NCI-H146 (cell line): ENCODE data around the gene FARP1.
A peak's percentile ranks its signal among the peaks of the same experiment; 100 is the strongest.

Experiments used
- DNase-seq: peaks from one replicate; lab custom pipeline; 2025; lab: John Stamatoyannopoulos, UW

Gene FARP1

DNA sequence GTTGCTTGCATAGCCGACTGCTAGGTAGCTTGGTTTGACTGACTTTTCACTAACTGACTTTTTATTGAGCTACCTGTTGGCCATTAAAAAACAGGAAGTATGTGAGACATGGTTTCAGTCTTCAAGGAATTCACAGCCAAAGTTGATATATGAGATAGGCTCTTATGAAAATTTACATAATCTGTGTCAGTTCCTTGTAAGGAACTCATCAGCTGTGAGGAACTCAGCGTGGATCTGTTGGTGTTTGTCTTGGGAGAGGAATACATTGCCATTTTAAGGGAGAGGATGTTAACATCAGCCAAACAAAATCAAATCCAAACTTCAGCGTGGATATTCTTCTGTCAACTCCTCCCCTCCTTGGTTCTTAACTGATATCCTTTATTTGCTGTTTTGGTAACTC is 32.1 kb downstream of the FARP1 start:
- no peak for DNase-seq

DNA sequence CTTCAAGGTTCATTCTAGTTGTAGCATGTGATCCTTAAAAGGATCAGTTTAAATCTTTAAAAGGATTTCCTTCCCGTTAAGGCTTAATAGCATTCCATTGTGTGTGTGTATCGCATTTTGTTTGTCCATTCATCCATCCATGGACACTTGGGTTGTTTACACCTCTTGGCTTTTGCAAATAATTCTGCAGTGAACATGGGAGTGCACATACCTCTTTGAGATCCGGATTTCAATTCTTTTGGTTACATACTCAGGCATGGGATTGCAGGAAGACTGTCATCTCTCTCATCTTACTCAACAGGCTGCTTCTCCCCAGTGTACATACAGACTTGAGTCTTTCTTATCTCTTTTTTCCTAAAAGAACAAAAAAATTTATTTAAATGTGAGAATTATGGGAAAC is 32.9 kb downstream of the FARP1 start:
- DNase-seq, result no peak

DNA sequence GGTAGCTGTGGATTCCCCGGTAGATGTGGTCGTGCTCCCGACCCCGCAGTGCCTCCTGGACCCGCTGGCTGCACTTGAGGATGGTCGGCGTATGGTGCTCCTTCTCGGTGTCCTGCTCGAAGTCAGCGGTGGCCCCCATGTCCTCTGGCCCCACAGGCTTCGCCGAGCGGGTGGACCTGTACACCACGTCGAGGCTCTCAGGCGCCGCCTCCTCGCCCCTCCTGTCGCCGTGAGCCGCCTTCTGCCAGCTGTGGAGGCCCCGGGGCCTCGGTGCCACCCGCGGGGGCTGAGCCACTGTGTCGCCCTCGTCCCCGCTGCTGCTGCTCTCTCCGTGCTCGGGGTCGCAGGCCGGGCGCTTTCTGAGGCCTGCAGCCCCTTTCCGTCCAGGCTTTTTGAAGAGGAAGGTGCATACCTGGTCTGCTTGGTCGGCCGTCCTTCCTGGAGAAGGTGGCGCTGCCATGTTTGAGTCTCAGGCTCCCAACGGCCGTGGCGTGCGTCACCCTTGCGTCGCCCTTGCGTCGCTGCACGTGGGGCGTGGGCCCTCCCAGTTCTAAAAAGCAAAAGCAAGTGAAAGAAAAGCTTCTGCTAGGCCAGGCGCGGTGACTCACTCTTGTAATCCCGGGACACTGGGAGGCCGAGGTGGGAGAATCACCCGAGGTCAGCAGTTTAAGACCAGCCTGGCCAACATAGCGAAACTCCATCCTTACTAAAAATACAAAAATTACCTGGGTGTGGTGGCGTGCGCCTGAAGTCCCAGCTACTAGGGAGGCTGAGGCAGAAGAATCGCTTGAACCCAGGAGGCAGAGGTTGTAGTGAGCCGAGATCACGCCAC is 34.1 kb downstream of the FARP1 start, which contains the start of gene RNF113B:
TSS of gene RNF113B (minus strand) at position 493 of the 832 bp plus-strand sequence. CDS start at position 460, 33 bp downstream.
- no peak for DNase-seq

DNA sequence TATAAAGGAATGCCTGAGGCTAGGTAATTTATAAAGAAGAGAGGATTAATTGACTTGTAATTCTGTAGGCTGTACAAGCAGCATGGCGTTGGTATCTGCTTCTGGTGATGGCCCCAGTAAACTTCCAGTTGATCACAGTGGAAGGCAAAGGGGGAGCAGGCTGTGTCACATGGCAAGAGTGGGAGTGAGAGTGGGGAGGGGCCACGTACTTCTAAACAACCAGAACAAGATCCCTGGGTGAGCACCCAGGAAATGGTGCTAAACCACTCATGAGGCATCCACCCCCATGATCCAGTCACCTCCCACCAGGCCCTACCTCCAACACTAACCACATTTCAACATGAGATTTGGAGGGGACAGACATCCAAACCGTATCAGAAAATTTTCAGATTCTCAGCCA is 37.2 kb downstream of the FARP1 start:
- peak; percentile 38 for DNase-seq

DNA sequence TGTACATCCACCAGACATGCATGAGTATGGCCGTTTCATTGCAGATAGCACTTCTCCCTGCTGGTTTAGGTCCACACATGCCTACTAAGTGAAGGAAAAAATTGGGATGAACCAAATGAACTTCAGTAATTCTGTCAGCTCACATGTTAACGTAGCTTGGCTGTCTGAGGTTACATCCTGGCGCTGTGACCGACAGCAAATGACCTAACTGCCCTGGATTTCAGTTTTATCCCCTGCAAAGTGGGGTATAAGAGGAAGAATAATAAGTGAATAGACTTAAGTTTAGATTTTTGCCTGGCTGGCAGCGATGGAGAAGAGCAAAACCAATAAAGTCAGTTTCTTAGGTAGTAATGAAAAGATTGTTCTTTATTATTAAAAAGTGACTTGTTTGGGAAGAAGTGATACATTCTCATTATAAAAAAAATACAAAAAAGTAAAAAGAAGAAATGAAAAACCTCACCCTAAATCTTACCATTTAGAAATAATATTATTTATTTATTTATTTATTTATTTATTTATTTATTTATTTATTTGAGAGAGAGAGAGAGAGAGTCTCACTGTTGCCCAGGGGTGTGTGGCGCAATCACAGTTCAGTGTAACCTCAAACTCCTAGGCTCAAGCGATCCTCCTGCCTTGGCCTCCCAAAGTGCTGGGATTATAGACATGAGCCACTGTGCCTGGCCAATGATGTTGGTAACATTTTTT is 38.4 kb downstream of the FARP1 start:
- DNase-seq, result no peak

DNA sequence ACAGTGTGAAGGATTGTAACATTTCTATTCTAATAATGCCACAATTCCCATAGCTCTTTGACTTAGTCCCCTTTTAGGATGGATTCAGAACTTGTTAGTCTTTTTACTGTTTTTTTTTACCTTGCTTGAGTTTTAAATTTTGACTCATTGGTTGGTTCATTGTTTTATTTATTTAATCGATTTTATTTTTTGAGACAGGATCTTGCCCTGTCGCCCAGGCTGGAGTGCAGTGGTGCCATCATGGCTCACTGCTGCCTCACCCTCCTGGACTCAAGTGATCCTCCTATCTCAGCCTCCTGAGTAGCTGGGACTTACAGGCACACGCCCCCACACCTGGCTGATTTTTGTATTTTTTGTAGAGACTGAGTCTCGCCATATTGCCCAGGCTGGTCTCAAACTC is 39.3 kb downstream of the FARP1 start:
- no peak for DNase-seq

DNA sequence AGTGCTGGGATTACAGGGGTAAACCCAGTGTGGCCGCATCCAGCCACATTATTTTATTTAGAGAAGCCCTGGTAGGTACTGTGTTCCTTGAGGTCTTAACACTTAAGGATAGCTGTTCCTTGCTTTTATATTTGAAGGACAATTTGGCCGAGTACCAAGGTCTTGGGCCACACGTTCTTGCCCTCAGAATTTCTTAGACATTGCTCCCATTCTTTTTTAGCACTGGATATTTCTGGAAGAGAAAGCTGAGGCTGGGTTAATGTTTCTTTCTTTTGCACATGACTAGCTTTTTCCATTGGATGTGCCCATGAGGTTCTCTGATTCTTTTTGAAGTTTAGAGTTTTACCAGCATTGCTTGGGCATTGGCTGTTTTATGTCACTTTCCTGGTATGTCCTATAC is 39.7 kb downstream of the FARP1 start:
- DNase-seq, result no peak

DNA sequence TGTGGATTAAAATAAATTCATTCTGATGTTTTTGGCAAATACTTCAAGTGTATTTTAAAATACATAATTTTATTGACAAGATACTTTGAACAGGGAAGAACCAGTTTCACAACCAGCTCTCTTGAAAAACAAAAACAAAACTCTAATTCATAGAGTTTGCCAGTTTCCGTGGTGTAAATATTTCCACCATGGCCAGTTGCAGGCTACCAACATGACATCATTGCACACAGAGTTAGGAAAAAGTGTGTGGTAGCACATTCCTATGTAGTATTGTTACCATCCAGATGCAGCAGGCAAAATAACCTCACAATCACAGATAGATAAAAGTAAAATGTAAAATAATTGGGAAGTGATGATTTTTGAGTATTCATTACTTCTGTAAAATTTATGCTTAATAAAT is 41.9 kb downstream of the FARP1 start:
- no peak for DNase-seq

DNA sequence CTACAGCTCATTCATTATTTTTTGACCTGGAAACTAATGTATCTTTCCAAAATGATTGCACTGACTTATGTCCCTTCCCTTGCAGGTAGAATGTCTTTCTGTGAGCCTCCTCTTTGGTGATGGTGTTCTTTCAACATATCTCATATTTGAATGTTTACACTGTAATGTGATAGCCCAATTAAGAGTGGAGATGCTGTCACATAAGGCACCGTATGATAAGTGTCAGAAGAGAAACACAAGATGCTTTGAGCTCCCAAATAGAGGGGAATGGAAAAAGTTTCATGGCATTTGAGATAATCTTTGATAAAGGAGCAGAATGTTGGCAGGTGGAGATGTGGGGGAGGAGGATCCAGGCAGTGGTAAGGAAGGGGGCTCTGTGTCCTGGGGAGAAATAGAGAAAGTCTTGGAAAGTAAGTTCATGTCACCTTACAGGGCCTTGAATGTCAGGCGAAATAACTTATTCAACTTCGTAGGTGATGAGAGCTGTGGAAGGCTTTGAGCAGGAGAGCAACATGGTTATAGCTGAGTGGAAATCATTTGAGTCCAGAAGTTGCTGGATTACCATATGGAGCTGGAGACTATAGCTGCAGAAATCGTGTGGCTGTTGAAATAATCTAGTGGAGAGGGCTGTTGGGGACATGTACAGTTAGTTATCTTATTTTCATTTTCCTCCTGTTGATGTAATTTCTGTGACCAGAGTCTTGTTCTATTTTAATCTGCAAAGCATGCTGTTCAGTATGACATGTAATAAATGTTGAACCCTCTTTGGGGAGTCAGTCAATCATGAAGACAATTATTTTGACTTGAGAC is 44.5 kb downstream of the FARP1 start:
- peak; percentile 43 for DNase-seq

DNA sequence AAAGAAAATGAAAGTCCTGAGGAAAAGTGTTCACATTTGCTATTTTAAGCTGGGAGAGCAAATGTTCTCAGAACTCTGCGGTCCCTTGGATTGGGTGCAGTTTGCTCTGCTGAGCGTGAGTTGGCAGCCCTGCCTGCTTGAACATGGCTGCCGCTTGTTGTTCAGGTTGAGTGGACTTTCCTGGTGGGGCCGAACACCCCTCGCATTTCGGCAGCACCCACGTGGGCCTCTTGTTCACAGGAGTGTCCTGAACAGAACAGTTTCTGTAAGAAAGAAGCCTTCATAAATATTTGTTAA is 45.0 kb downstream of the FARP1 start:
- no peak for DNase-seq

DNA sequence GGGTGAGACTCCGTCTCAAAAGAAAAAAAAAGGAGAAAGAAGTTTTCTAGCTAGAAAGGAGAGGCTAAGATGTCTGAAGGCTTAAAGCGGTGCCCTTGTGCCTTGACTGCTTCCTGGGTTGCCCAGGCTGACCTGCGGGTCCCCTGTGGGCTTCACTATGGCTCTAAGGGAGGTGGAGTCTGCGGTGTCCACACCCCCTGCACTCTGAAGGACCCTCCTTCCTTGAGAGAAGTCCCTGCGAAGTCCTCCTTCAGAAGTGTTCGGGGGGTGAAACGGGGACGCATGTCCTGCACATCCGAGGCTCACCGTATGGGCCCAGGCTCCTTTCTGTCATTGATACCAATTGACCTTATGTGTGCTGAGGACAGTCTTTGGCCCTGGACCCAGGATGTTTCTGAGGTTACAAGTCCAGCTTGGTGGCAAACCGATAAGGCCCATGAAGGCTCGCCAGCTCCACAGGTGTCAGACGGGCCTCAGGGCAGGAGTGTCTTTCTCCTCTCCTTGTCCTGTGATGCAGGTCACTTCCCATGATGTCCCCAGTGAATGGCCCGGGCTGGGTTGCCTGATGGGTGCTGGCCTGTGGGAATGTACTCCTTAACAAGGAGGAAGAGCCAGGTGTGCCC is 45.8 kb downstream of the FARP1 start:
- no peak for DNase-seq

DNA sequence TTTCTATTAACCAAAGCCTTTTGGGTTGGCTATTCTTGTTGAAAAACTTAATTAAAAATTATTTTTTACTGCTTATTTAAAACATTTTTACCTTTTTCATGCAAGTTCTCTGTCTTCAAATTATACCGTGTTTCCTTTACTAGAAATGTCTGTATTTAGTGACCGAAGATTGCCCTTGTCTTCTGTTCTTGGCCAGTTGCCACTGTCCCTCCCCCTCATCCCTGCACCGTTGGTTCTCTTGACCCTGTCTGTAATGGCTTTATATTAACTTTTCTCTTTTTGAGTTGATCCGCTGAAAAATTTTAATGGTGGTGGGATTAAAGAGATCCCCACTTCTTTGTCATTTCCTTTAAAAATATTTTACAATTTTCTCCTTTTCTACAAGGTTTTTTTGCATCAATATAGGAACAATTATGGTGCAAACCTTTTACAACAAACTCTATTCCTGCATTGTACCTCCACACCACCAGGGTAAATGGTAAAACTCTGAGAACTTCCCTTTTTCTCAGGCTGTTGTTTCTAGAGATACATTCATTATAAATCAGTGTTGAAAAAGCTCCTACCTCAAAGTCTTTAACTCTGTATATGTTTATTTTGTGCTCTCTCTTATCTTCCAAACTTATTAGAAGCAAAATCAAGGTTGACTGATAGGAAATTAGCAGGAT is 47.1 kb downstream of the FARP1 start:
- DNase-seq, result no peak

DNA sequence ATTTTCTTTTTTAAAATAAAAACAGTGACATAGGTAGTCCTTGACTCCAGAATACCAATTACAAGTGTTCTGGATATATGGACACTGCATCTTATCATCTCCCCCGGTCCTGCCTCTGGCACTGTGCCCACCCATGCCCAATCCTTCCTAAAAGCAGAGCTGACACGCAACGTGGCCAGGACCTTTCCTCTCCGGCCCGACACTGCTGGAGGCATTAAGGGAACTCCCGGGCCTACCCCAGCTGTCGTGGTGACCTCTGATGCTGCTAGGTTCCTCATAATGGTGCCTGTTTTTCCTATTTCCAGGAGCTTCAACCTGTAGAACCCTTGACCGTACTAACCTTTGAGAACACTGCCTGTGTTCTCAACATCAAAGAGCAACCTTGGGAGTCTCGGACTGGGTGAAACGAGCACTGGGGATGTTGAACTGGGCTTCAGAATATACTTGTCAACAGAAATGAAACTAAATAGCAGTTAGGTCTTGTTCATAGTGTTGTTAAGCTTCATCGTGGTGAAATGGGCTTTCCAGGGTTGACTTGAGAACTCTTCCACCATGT is 48.1 kb downstream of the FARP1 start:
- DNase-seq, result no peak

DNA sequence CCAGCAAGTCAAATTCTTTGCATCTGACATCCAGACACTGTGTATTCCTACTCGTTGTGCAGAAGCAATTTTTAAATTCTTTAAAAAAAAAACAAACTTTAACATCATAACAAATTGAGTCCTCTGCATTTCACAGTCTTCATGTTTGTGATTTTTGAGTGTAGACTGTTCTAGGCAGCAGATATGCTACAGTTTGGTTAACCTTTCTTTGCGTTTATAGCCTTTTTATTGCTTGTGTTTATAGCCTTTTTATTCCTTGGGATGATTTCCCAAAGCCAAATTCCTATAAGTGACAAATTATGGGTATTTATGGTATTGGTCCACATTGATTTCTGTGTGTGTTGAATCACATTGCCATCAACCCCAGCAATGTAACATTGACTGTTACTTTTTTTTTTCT is 49.1 kb downstream of the FARP1 start:
- DNase-seq, result no peak

DNA sequence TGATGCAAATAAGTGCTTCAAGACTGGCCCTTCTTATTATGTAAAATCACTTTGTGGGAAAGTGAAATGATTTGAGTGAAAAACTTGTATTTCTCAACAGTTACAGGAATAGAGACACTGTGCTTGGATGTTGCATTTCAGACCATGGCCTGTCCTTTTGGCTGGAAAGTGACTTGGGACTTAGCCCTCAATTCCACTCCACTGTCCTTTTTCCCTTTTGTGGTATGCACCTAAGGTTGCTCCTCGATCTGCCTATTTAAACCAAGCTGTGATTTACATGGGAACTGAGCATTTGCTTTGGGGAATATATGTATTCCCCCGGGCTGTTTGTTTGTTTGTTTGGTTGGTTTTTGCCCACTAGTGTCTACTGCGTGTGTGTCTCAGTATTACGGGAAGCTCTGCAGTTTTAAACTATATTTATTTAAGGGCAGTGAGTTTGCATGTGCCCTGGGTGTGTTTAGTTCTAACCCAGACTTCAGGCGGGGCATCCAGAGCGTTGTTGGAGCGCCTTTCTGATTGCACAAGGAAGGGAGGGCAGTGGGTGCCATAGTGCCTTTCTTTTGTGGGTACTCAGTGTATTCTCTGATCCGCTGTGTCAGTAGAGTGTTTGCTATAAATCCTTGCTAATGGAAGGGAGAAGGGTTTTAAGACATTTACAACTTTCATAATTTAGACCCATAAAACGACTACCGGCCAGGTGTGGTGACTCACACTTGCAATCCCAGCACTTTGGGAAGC is 52.3 kb downstream of the FARP1 start:
- no peak for DNase-seq

DNA sequence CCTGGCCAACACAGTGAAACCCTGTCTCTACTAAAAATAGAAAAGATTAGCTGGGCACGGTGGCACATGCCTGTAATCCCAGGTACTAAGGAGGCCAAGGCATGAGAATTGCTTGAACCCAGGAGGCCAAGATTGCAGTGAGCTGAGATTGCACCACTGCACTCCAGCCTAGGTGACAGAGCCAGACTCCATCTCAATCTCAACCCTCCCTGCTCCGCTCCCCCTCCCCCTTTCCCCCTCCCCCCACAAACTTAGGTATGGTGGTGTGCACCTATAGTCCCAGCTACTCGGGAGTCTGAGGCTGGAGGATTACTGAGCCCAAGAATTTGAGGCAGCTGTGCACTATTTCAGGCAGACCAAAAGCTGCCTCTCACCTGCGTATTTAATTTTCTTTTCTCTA is 55.8 kb downstream of the FARP1 start:
- no peak for DNase-seq

DNA sequence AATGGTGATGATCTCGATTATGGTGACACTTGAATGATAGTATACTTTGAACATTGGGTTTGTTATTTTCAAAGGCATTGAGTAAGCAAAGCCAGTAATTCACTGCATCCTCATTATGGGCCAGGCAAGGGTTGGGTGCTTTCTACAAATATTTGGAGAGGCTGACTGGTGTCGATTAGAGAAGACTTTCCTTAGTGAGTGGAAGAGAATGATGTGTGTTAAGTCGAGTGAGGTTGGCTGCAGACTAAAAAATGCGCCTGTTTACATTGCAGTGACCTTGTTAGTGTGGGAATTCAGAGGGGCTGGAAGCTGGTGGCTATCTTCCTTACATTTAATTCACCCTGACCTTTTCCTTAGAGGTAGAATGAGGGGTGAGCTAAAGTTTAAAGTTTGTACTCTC is 56.6 kb downstream of the FARP1 start:
- DNase-seq, result peak; percentile 58

DNA sequence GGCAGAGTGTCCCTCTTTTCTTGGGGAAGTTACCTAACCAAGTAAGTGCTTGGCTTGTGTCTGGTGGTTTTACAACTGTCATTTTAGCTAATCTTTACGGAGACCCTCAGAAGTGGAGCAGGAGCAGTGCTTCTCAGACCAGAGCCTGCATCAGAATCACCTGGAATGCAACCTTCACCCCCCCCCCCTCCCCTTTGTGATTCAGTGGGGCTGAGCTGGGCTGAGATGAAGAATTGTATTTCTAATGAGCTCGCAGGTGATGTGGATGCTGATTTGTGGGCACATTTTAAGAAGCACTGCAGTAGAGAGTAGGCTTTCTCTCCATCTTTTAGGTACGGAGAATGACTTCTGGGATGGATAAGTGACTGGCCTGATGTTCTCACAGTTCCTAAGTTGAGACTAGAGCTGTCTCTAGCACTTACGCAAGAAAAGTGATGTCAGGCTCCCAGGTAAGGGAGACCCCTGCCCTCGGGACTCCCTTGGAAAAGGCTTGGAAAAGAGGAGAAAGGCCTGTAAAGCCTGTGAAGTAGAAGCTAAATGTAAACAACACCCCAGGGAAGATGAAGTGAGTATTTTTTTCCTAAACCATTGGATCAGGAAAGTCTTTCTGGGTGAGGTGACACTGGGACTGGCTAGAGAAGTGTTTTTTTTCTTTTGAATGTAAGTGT is 57.5 kb downstream of the FARP1 start:
- DNase-seq, result no peak

DNA sequence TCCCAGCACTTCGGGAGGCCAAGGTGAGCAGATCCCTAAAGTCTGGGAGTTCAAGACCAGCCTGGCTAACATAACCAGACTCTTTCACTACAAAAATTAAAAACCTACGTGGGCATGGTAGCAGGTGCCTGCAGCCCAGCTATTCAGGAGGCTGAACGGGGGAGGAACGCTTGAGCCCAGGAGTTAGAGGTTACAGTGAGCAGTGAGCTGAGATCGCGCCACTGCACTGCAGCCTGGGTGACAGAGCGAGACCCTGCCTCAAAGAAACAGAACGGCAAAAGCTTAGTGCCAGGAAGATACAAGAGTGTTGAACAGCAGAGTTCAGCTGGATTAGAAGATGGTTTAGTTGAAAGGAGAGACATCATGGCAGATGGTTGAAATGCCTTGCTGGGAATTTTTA is 58.3 kb downstream of the FARP1 start:
- no peak for DNase-seq

DNA sequence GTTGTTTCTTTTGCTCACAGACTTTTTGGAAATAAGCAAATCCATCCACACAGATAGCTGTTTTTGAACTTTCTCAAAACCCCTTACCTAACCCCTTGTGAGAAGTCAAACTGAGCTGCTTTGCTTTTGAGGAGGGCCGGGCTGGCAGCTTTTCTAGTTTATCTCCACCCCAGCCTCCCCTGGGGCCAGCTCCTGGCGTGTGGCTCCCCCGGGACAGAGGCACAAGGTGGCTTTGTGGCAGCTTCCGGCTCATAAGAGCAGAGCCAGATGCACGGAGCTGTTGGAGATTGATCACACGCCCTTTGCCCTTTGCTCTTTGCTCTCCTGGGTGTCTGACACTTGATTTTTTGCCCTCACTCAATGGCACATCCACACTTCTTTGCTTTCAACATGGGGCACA is 59.1 kb downstream of the FARP1 start:
- DNase-seq, result no peak
